Measurements from ENCODE around the gene PRKCA. TPM values are rescaled to one million over a fixed set of nuclear protein-coding genes. Genes with fewer than 3 reads are reported as not detected.

Gene PRKCA
- total and polyA plus RNA-seq, 12 donors, result 1.6 to 27.6 (median 10.5) TPM

DNA sequence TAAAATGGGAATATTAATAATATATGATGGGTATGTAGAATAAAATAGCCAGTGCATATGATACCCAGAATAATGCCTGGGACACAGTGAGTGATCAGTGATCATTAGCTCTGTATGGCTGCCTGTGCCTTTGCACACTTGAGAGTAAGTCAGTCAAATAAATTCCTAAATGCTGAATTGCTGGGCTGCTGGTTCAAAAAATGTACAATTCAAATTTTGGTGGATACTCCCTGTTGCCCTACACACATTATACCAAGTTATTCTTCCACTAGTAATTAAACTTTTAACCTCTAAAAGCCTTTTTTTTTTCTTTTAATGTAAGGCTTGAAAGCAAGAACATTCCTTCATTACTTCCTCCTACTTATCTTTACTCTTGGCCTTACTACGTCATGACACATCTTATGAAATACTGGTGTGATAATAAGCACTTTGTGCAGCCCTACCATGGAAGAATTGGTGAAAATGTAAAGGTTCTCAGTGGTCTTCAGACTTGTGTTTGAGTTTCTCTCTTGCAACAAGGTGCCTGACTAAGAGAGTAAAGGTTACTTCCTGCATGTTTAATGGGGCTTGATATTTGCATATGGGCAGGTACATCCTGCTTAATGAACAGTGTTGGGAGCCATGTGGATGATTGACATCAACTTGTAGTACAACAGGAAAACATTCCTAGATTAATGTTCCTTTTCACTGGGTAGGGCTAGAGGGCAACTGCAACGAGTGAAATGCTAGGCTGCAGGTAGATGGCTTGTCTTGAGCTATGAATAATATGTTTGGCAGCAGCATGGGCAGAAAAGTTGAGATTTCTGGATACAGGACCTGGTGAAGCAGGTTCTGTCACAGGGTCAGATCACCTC, 84.3 kb downstream of the PRKCA start:
- intact Hi-C loops (cut with DNase I), result loop anchor here in 1 of 10 donors (10.0 kb wide), 1 partner anchor 62 kb away; no protein-coding TSS in a partner anchor
- H3K4me1 ChIP-seq, result peaks cover 0 to 9% (median 0%) of the 10 kb centered on the region in 9 donors
- no peaks in the 10 kb centered on the region for H3K27me3 ChIP-seq
- no peak overlapping the region for H3K4me3 ChIP-seq
- H3K36me3 ChIP-seq, result peaks cover 0 to 5% (median 0%) of the 10 kb centered on the region in 9 donors
- ATAC-seq (no peak), DNase-seq (no peak)
- H3K27ac ChIP-seq, result no peak overlapping the region
- 28 to 29% methylated on average over 2 of the region's 2 CpGs for WGBS, 2 donors
- no peaks in the 10 kb centered on the region for H3K9me3 ChIP-seq
- TF ChIP-seq, protein P1, sequence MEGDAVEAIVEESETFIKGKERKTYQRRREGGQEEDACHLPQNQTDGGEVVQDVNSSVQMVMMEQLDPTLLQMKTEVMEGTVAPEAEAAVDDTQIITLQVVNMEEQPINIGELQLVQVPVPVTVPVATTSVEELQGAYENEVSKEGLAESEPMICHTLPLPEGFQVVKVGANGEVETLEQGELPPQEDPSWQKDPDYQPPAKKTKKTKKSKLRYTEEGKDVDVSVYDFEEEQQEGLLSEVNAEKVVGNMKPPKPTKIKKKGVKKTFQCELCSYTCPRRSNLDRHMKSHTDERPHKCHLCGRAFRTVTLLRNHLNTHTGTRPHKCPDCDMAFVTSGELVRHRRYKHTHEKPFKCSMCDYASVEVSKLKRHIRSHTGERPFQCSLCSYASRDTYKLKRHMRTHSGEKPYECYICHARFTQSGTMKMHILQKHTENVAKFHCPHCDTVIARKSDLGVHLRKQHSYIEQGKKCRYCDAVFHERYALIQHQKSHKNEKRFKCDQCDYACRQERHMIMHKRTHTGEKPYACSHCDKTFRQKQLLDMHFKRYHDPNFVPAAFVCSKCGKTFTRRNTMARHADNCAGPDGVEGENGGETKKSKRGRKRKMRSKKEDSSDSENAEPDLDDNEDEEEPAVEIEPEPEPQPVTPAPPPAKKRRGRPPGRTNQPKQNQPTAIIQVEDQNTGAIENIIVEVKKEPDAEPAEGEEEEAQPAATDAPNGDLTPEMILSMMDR (IDR thresholded peaks at IDR 0.05), result no peak

GRCh38 chr17:66387392-66387981, 85.1 kb downstream of the PRKCA start:
- intact Hi-C loops (cut with DNase I), result loop anchor here in 1 of 10 donors (10.0 kb wide), 1 partner anchor 63 kb away; no protein-coding TSS in a partner anchor
- H3K4me3 ChIP-seq, result no peak overlapping the region
- TF ChIP-seq, protein P1 (IDR thresholded peaks at IDR 0.05), result no peak
- no peaks in the 10 kb centered on the region for H3K9me3 ChIP-seq
- peaks cover 0 to 5% (median 0%) of the 10 kb centered on the region in 9 donors for H3K36me3 ChIP-seq
- DNase-seq, result no peak
- H3K27me3 ChIP-seq, result no peaks in the 10 kb centered on the region
- no peak overlapping the region for H3K27ac ChIP-seq
- peaks cover 0 to 9% (median 0%) of the 10 kb centered on the region in 9 donors for H3K4me1 ChIP-seq
- no peak for ATAC-seq
- 68 to 77% methylated on average over 7 of the region's 7 CpGs for WGBS, 2 donors

DNA sequence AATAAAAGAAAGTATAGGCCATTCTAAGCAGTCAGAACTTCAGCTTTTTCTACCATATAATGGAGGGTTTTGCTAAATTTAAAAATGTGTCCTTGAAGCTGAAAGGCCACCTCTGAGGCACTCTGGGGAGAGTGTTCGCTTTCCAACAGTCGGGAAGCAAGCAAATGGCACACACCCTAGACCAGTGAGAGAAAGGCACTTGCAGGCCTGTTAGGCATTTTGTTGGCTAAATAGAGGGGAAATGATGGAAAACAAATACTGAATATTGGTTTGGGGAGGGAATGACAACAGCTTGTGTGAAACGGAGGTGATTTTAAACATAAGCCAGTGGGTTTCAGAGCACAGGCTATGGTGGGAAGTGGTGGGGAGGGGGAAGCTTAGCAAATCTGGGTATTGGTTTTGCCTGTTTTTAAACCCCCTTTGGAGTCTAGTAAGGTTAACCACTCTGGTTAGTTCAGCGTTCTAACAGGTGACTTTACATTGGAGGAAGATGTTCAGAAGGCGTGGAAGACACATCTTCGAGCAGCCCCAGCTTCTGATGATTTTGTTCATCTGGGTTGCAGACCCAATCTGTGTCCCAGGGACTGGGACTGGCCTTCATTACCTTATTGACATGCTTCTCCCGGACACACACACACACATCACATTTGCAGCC, 90.5 kb downstream of the PRKCA start:
- no peak overlapping the region for H3K4me3 ChIP-seq
- no peaks in the 10 kb centered on the region for H3K9me3 ChIP-seq
- H3K4me1 ChIP-seq, result peaks cover 0 to 13% (median 6%) of the 10 kb centered on the region in 9 donors
- H3K27me3 ChIP-seq, result no peaks in the 10 kb centered on the region
- ATAC-seq (no peak), DNase-seq (no peak)
- H3K36me3 ChIP-seq, result peaks cover 0 to 5% (median 0%) of the 10 kb centered on the region in 9 donors
- 81 to 88% methylated on average over 7 of the region's 7 CpGs for WGBS, 2 donors
- no peak overlapping the region for H3K27ac ChIP-seq
- intact Hi-C loops (cut with DNase I), result no loop called here
- TF ChIP-seq, protein P1 (IDR thresholded peaks at IDR 0.05), result no peak

- intact Hi-C loops (cut with DNase I), result no loop called here
- Histone ChIP-seq H3K27ac (no peak overlapping the region), H3K4me3 (no peak overlapping the region), H3K27me3 (no peaks in the 10 kb centered on the region), H3K4me1 (peaks cover 0 to 13% (median 7%) of the 10 kb centered on the region in 9 donors), H3K9me3 (no peaks in the 10 kb centered on the region), H3K36me3 (no peaks in the 10 kb centered on the region)
- DNase-seq (no peak), ATAC-seq (no peak)
- TF ChIP-seq, protein P1 (IDR thresholded peaks at IDR 0.05), result no peak
These were observed 93.5 kb downstream of the PRKCA start for GRCh38 chr17:66395961-66396360.

All from heart right ventricle (tissue), 16 donors.